ENCODE measurements around the gene BTBD6.

DNA sequence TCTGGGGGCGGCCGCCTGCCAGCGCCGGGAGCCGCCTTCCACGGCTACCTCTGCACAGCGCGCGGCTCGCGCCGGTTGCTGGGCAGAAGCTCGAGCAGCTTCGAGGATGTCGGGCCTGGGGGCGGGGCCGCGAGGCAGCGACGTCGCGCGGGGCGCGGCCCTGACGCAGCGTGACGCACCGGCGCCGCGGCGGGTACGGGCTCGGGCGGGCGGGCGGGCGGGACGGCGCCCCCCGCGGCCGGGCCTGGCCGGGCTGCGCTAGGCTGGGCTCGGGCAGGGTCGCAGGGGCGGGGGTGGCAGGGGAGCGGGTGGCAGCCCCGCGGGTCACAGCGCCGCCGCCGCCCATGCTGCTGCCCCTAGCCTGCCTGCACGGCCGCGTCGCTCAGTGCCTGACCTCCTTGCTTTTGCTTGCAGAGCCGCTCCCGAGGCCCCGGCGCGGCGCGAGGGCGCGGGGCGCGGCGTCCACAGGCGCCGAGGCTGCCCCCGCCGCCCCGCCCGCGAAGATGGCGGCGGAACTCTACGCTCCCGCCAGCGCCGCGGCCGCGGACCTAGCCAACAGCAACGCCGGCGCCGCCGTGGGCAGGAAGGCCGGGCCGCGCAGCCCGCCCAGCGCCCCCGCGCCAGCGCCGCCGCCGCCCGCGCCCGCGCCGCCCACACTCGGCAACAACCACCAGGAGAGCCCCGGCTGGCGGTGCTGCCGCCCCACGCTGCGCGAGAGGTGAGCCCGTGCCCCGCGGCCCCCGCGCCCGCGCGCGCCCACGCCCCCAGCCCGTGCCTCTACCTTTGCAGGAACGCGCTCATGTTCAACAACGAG is at the start of gene BTBD6:
- TF ChIP-seq POLR2AphosphoS5 (IDR thresholded peaks at IDR 0.05; ENCODE audit: low read depth, low read length) = no peak
- no peak for TF ChIP-seq POU2F2 (IDR thresholded peaks at IDR 0.05; ENCODE audit: low read depth, low read length)
- TF ChIP-seq POLR2A (IDR thresholded peaks at IDR 0.05; ENCODE audit: low read depth, low read length) = no peak

Data from GM12891 (cell line).